Measurements from ENCODE around the gene FANCM. TPM values are rescaled to one million over a fixed set of nuclear protein-coding genes. Genes with fewer than 3 reads are reported as not detected.

The FANCM gene
- total RNA-seq, 2 donors from 2014 or later: 11.9 to 13.5 TPM

DNA sequence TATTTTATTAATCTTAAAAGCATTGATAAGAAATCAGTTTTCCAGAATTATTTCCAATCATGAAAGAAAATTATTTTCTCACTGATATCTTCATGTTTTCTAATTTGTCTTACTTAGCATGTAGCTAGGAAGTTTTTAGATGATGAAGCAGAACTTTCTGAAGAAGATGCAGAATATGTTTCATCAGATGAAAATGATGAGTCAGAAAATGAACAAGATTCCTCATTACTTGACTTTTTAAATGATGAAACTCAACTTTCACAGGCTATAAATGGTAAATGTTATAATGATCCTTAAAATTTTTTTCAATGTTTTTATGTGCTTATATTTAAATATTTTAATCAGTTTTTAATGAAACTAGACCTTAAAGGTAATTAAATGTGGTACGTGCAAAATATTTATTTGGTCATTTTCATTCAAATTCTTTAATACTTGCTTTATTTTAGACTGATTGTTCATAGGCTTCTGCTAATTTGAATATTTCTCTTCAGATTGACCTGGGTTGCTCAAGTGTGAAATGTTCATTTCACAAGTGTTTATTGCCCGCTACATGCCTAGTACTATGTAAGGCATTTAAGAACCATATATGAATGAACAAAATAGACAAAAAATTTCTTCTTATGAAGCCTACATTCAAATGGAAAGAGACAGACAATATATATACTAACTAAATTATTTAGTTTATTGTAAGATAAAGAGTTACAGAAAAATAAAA, 49.5 kb downstream of the FANCM start:
- DNase-seq (ENCODE audit: low spot score): no peak
- Histone ChIP-seq H3K27me3 (replicated peaks; ENCODE audit: insufficient read depth) (no peaks in the 10 kb centered on the region), H3K9me3 (no peaks in the 10 kb centered on the region), H3K4me1 (replicated peaks) (no peaks in the 10 kb centered on the region), H3K4me3 (no peak overlapping the region), H3K36me3 (no peaks in the 10 kb centered on the region), H3K27ac (no peak overlapping the region)
- WGBS: 97% methylated on average over 2 of the region's 2 CpGs
- TF ChIP-seq, protein P1, sequence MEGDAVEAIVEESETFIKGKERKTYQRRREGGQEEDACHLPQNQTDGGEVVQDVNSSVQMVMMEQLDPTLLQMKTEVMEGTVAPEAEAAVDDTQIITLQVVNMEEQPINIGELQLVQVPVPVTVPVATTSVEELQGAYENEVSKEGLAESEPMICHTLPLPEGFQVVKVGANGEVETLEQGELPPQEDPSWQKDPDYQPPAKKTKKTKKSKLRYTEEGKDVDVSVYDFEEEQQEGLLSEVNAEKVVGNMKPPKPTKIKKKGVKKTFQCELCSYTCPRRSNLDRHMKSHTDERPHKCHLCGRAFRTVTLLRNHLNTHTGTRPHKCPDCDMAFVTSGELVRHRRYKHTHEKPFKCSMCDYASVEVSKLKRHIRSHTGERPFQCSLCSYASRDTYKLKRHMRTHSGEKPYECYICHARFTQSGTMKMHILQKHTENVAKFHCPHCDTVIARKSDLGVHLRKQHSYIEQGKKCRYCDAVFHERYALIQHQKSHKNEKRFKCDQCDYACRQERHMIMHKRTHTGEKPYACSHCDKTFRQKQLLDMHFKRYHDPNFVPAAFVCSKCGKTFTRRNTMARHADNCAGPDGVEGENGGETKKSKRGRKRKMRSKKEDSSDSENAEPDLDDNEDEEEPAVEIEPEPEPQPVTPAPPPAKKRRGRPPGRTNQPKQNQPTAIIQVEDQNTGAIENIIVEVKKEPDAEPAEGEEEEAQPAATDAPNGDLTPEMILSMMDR (IDR thresholded peaks at IDR 0.05): no peak
- no peak for TF ChIP-seq POLR2AphosphoS5 (IDR thresholded peaks at IDR 0.05)
- TF ChIP-seq POLR2A (IDR thresholded peaks at IDR 0.05): no peak
- intact Hi-C loops (cut with DNase I): no loop called here

DNA sequence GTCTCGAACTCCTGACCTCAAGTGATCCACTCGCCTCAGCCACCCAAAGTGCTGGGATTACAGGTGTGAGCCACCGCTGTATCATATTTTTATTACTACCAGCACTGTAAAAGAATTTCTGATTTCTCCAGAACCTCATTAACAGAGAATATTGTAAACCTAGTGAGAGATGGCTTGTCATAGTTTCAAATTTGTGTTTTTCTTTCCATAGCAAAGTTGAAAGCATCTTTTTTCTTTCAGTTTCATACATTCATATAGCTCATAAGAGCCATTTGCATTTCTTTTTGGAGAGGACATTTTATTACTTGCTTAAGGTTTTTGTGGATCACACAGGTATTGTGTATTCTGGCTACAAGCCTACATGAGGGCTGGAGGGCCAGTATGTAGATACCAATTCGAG, 59.2 kb downstream of the FANCM start:
- no peaks in the 10 kb centered on the region for H3K4me1 ChIP-seq (replicated peaks)
- DNase-seq (ENCODE audit: low spot score): no peak
- TF ChIP-seq POLR2AphosphoS5 (IDR thresholded peaks at IDR 0.05) (no peak), POLR2A (IDR thresholded peaks at IDR 0.05) (no peak)
- TF ChIP-seq, protein P1 (IDR thresholded peaks at IDR 0.05): no peak
- no peak overlapping the region for H3K27ac ChIP-seq
- WGBS: 68% methylated on average over 4 of the region's 4 CpGs
- intact Hi-C loops (cut with DNase I): no loop called here
- H3K9me3 ChIP-seq: no peaks in the 10 kb centered on the region
- H3K27me3 ChIP-seq (replicated peaks; ENCODE audit: insufficient read depth): no peaks in the 10 kb centered on the region
- H3K36me3 ChIP-seq: no peaks in the 10 kb centered on the region
- H3K4me3 ChIP-seq: no peak overlapping the region

GRCh38 chr14:45198551-45198950, 62.8 kb downstream of the FANCM start:
- WGBS: 30% methylated on average over 3 of the region's 3 CpGs
- peak; percentile 8 for DNase-seq (ENCODE audit: low spot score)

GRCh38 chr14:45199230-45199629, 63.5 kb downstream of the FANCM start:
- intact Hi-C loops (cut with DNase I): no loop called here
- no peak overlapping the region for H3K4me3 ChIP-seq
- H3K36me3 ChIP-seq: no peaks in the 10 kb centered on the region
- TF ChIP-seq POLR2AphosphoS5 (IDR thresholded peaks at IDR 0.05): no peak
- no peak for TF ChIP-seq POLR2A (IDR thresholded peaks at IDR 0.05)
- TF ChIP-seq, protein P1 (IDR thresholded peaks at IDR 0.05): no peak
- no peak overlapping the region for H3K27ac ChIP-seq
- WGBS: 94% methylated on average over 1 of the region's 1 CpG
- H3K27me3 ChIP-seq (replicated peaks; ENCODE audit: insufficient read depth): no peaks in the 10 kb centered on the region
- no peaks in the 10 kb centered on the region for H3K4me1 ChIP-seq (replicated peaks)
- no peak for DNase-seq (ENCODE audit: low spot score)
- H3K9me3 ChIP-seq: no peaks in the 10 kb centered on the region

More at GRCh38 chr14:45198551-45198950, 62.8 kb downstream of the FANCM start:
- Histone ChIP-seq H3K27ac (no peak overlapping the region), H3K4me1 (replicated peaks) (no peaks in the 10 kb centered on the region), H3K27me3 (replicated peaks; ENCODE audit: insufficient read depth) (no peaks in the 10 kb centered on the region), H3K4me3 (no peak overlapping the region), H3K9me3 (no peaks in the 10 kb centered on the region), H3K36me3 (no peaks in the 10 kb centered on the region)
- intact Hi-C loops (cut with DNase I): no loop called here
- TF ChIP-seq POLR2A (IDR thresholded peaks at IDR 0.05) (no peak), POLR2AphosphoS5 (IDR thresholded peaks at IDR 0.05) (no peak)
- TF ChIP-seq, protein P1 (IDR thresholded peaks at IDR 0.05): no peak

DNA sequence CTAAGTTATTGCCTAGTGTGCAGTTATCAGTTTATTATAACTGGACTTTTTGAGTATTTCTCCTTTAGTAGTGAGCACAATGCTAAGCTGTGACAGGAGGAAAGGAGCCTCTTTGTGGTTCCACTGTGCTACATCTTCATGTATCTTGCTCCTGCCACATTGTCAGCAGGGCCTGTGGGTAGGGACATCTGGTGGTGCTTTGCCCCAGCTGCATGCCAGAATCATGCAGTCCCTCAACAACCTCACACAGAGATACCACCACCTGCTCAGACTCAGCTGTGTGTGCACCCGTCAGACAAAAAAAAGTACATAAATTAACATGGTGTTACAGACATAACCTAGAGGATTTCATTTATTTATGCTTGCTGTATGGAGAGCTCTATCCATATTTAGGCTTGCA, 66.2 kb downstream of the FANCM start:
- Histone ChIP-seq H3K4me1 (replicated peaks) (no peaks in the 10 kb centered on the region), H3K4me3 (no peak overlapping the region), H3K9me3 (no peaks in the 10 kb centered on the region), H3K36me3 (no peaks in the 10 kb centered on the region), H3K27me3 (replicated peaks; ENCODE audit: insufficient read depth) (no peaks in the 10 kb centered on the region), H3K27ac (no peak overlapping the region)
- intact Hi-C loops (cut with DNase I): no loop called here
- no peak for DNase-seq (ENCODE audit: low spot score)
- WGBS: 53% methylated on average over 1 of the region's 1 CpG
- no peak for TF ChIP-seq POLR2AphosphoS5 (IDR thresholded peaks at IDR 0.05)
- TF ChIP-seq, protein P1 (IDR thresholded peaks at IDR 0.05): peak in 1 of 4 experiments; percentile 11
